Mesendoderm (in vitro differentiated cells): ENCODE measurements around the gene PTCHD1.

Experiments
- DNase-seq: peaks from one replicate; pipeline ENCODE4 v3.0.0; 2013
- H2AK5ac ChIP-seq: 2 replicates; pipeline ENCODE4 v1.6.1; 2013; ENCODE audit warnings: low read length, inconsistent platforms
- H2BK120ac ChIP-seq: 2 replicates; pipeline ENCODE4 v1.6.1; 2013; ENCODE audit warnings: low read depth, mild to moderate bottlenecking, low read length, moderate library complexity, mixed read lengths
- H2BK15ac ChIP-seq: replicated peaks from 2 replicates; pipeline ENCODE4 v1.6.1; 2013; ENCODE audit warnings: low read depth, mild to moderate bottlenecking, moderate library complexity
- H2BK5ac ChIP-seq: 2 replicates; pipeline ENCODE4 v1.6.1; 2013; ENCODE audit warnings: low read length, inconsistent platforms
- H3K18ac ChIP-seq: 2 replicates; pipeline ENCODE4 v1.6.1; 2013; ENCODE audit warnings: mild to moderate bottlenecking, low read length, mixed read lengths
- H3K23ac ChIP-seq: one replicate; pipeline ENCODE4 v1.6.1; 2013; ENCODE audit warnings: low read length
- H3K27ac ChIP-seq: 2 replicates; pipeline ENCODE4 v1.5.1; 2013; ENCODE audit warnings: low read depth, mild to moderate bottlenecking, inconsistent platforms, low read length, moderate library complexity
- H3K27me3 ChIP-seq: 2 replicates; pipeline ENCODE4 v1.6.1; 2013; ENCODE audit warnings: low read length, control low read depth, mild to moderate bottlenecking, inconsistent platforms; ENCODE audit not compliant: insufficient read depth, poor library complexity
- H3K36me3 ChIP-seq: 2 replicates; pipeline ENCODE4 v1.6.1; 2013; ENCODE audit warnings: low read length, inconsistent platforms; ENCODE audit not compliant: control insufficient read depth, insufficient read depth
- H3K4ac ChIP-seq: one replicate; pipeline ENCODE4 v1.6.1; 2013; ENCODE audit warnings: low read depth, mild to moderate bottlenecking, low read length, moderate library complexity
- H3K4me1 ChIP-seq: 2 replicates; pipeline ENCODE4 v1.6.1; 2013; ENCODE audit warnings: low read depth, low read length, inconsistent platforms; ENCODE audit not compliant: control insufficient read depth
- H3K4me2 ChIP-seq: 2 replicates; pipeline ENCODE4 v1.6.1; 2013; ENCODE audit warnings: low read length
- H3K4me3 ChIP-seq: 2 replicates; pipeline ENCODE4 v1.5.1; 2013; ENCODE audit warnings: mild to moderate bottlenecking, low read length
- H3K56ac ChIP-seq: one replicate; pipeline ENCODE4 v1.6.1; 2013; ENCODE audit warnings: low read length
- H3K79me1 ChIP-seq: 2 replicates; pipeline ENCODE4 v1.6.1; 2013; ENCODE audit warnings: low read length, inconsistent platforms
- H3K79me2 ChIP-seq: 2 replicates; pipeline ENCODE4 v1.6.1; 2013; ENCODE audit warnings: mild to moderate bottlenecking, low read length; ENCODE audit not compliant: control insufficient read depth, insufficient read depth
- H3K9ac ChIP-seq: 2 replicates; pipeline ENCODE4 v1.6.1; 2013; ENCODE audit warnings: low read length, inconsistent platforms
- H4K5ac ChIP-seq: one replicate; pipeline ENCODE4 v1.6.1; 2013; ENCODE audit warnings: low read length
- H4K8ac ChIP-seq: one replicate; pipeline ENCODE4 v1.6.1; 2013; ENCODE audit warnings: low read depth, mild to moderate bottlenecking, control low read depth, low read length, moderate library complexity
- WGBS: extraction: QIAGEN DNeasy Blood & Tissue Kit; methylation state at CpG from one replicate; pipeline ENCODE4 v1.1.7; 2013; ENCODE audit warnings: low lambda C conversion rate, missing lambda C conversion rate; ENCODE audit not compliant: insufficient coverage; ENCODE audit errors: extremely low coverage; 5-methylcytosine and 5-hydroxymethylcytosine counted together

PTCHD1 gene

GRCh38 chrX:23332101-23332887 lies 2.4 kb upstream of the PTCHD1 start:
- DNase-seq: no peak
- Histone ChIP-seq H4K5ac (no peak overlapping the region), H3K9ac (peak overlapping the region; percentile 47), H3K79me2 (peaks cover 8% of the 10 kb centered on the region), H2BK120ac (no peak overlapping the region), H2BK5ac (no peak overlapping the region), H3K56ac (peak overlapping the region; percentile 73), H3K4me1 (no peaks in the 10 kb centered on the region), H3K23ac (no peak overlapping the region), H3K27ac (no peak overlapping the region), H3K79me1 (no peaks in the 10 kb centered on the region), H4K8ac (no peak overlapping the region), H3K4ac (no peak overlapping the region), H2AK5ac (no peak overlapping the region), H2BK15ac (no peak overlapping the region), H3K4me3 (peak overlapping the region; percentile 18), H3K27me3 (no peaks in the 10 kb centered on the region), H3K4me2 (peak overlapping the region; percentile 75), H3K36me3 (no peaks in the 10 kb centered on the region), H3K18ac (peak overlapping the region; percentile 2)
- WGBS: no CpG with 5 or more reads among the region's 42 CpGs

GRCh38 chrX:23332888-23333821 lies 1.5 kb upstream of the PTCHD1 start:
- Histone ChIP-seq H3K27me3 (no peaks in the 10 kb centered on the region), H3K4me3 (peak overlapping the region; percentile 43), H2BK15ac (no peak overlapping the region), H3K4ac (no peak overlapping the region), H3K4me2 (peak overlapping the region; percentile 75), H3K79me2 (peaks cover 8% of the 10 kb centered on the region), H2BK120ac (no peak overlapping the region), H3K56ac (peak overlapping the region; percentile 60), H3K79me1 (no peaks in the 10 kb centered on the region), H4K8ac (no peak overlapping the region), H2AK5ac (no peak overlapping the region), H3K23ac (no peak overlapping the region), H3K18ac (peak overlapping the region; percentile 98), H3K36me3 (no peaks in the 10 kb centered on the region), H3K4me1 (no peaks in the 10 kb centered on the region), H2BK5ac (no peak overlapping the region), H4K5ac (no peak overlapping the region), H3K27ac (peak overlapping the region; percentile 37), H3K9ac (peak overlapping the region; percentile 47)
- peak; percentile 69 for DNase-seq
- no CpG with 5 or more reads among the region's 75 CpGs for WGBS

- no CpG with 5 or more reads among the region's 54 CpGs for WGBS
- Histone ChIP-seq H3K18ac (peak overlapping the region; percentile 98), H3K23ac (no peak overlapping the region), H2BK5ac (no peak overlapping the region), H3K56ac (peak overlapping the region; percentile 60), H3K79me2 (peaks cover 8% of the 10 kb centered on the region), H4K5ac (no peak overlapping the region), H3K9ac (peak overlapping the region; percentile 45), H3K4me1 (no peaks in the 10 kb centered on the region), H3K27me3 (no peaks in the 10 kb centered on the region), H3K36me3 (no peaks in the 10 kb centered on the region), H3K4me3 (no peak overlapping the region), H2AK5ac (no peak overlapping the region), H3K27ac (peak overlapping the region; percentile 76), H3K4me2 (peak overlapping the region; percentile 48), H3K79me1 (no peaks in the 10 kb centered on the region), H4K8ac (peak overlapping the region; percentile 56), H2BK15ac (no peak overlapping the region), H2BK120ac (peak overlapping the region; percentile 45), H3K4ac (peak overlapping the region; percentile 79)
- DNase-seq: peak; percentile 76
Observed at GRCh38 chrX:23333842-23334520, 668 bp upstream of the PTCHD1 start.

GRCh38 chrX:23334521-23334847 lies 165 bp upstream of the PTCHD1 start:
- H3K79me2 ChIP-seq: peaks cover 8% of the 10 kb centered on the region
- H2AK5ac ChIP-seq: no peak overlapping the region
- H3K36me3 ChIP-seq: no peaks in the 10 kb centered on the region
- H3K4ac ChIP-seq: peak overlapping the region; percentile 79
- no peak overlapping the region for H3K23ac ChIP-seq
- no CpG with 5 or more reads among the region's 63 CpGs for WGBS
- peak overlapping the region; percentile 60 for H3K56ac ChIP-seq
- no peaks in the 10 kb centered on the region for H3K79me1 ChIP-seq
- H3K27ac ChIP-seq: peak overlapping the region; percentile 76
- H3K18ac ChIP-seq: peak overlapping the region; percentile 98
- H2BK5ac ChIP-seq: no peak overlapping the region
- no peak overlapping the region for H3K4me2 ChIP-seq
- no peaks in the 10 kb centered on the region for H3K27me3 ChIP-seq
- H3K4me3 ChIP-seq: no peak overlapping the region
- H2BK120ac ChIP-seq: peak overlapping the region; percentile 45
- H2BK15ac ChIP-seq: no peak overlapping the region
- DNase-seq: no peak
- H3K4me1 ChIP-seq: no peaks in the 10 kb centered on the region
- no peak overlapping the region for H3K9ac ChIP-seq
- H4K5ac ChIP-seq: no peak overlapping the region
- H4K8ac ChIP-seq: peak overlapping the region; percentile 56

GRCh38 chrX:23338334-23338733 lies 3.7 kb downstream of the PTCHD1 start:
- no peak for DNase-seq
- no peaks in the 10 kb centered on the region for H3K36me3 ChIP-seq
- H4K8ac ChIP-seq: no peak overlapping the region
- H3K27me3 ChIP-seq: no peaks in the 10 kb centered on the region
- no peaks in the 10 kb centered on the region for H3K4me1 ChIP-seq
- H3K9ac ChIP-seq: no peak overlapping the region
- H3K27ac ChIP-seq: no peak overlapping the region
- no peak overlapping the region for H2BK5ac ChIP-seq
- no peak overlapping the region for H3K23ac ChIP-seq
- no peak overlapping the region for H3K56ac ChIP-seq
- no CpG with 5 or more reads among the region's 4 CpGs for WGBS
- peaks cover 8% of the 10 kb centered on the region for H3K79me2 ChIP-seq
- no peak overlapping the region for H2BK15ac ChIP-seq
- no peak overlapping the region for H3K4me3 ChIP-seq
- H4K5ac ChIP-seq: no peak overlapping the region
- H2AK5ac ChIP-seq: no peak overlapping the region
- H3K4me2 ChIP-seq: no peak overlapping the region
- no peak overlapping the region for H3K18ac ChIP-seq
- no peaks in the 10 kb centered on the region for H3K79me1 ChIP-seq
- no peak overlapping the region for H3K4ac ChIP-seq
- H2BK120ac ChIP-seq: no peak overlapping the region
